Suprapubic skin (tissue), 4 donors: ENCODE measurements around the gene SLCO3A1. TPM values are rescaled to one million over a fixed set of nuclear protein-coding genes. Genes with fewer than 3 reads are reported as not detected.

Experiments
- DNase-seq, 2 donors: peaks; one replicate each; pipeline ENCODE4 v3.0.0-alpha.2; 2019; ENCODE audit warnings: low spot score in 2 of 2
- H3K27ac ChIP-seq: fragments of 200-600 bp; sonication (generic); one replicate; pipeline ENCODE4 v1.5.1; 2019
- H3K27me3 ChIP-seq: fragments of 200-600 bp; sonication (generic); one replicate; pipeline ENCODE4 v1.5.1; 2019
- H3K36me3 ChIP-seq: fragments of 200-600 bp; sonication (generic); one replicate; pipeline ENCODE4 v1.5.1; 2019
- H3K4me1 ChIP-seq: fragments of 200-600 bp; sonication (generic); one replicate; pipeline ENCODE4 v1.5.1; 2019
- H3K4me3 ChIP-seq: fragments of 200-600 bp; sonication (generic); one replicate; pipeline ENCODE4 v1.5.1; 2019; ENCODE audit warnings: mild to moderate bottlenecking
- H3K9me3 ChIP-seq: fragments of 200-600 bp; sonication (generic); one replicate; pipeline ENCODE4 v1.5.1; 2019
- EP300 ChIP-seq: sonication (generic); formaldehyde crosslinking; IDR thresholded peaks from one replicate; pipeline ENCODE4 v1.6.1; 2017; ENCODE audit warnings: antibody characterized with exemption
- POLR2A ChIP-seq, 2 donors: fragments of 450-650 bp; IDR thresholded peaks; one replicate each; pipeline ENCODE4 v1.6.1; 2017; ENCODE audit warnings: antibody characterized with exemption in 2 of 2, mild to moderate bottlenecking in 2 of 2, moderate library complexity in 2 of 2
- POLR2AphosphoS5 ChIP-seq, 3 donors: sonication (generic); formaldehyde crosslinking; IDR thresholded peaks; one replicate each; pipeline ENCODE4 v1.6.1; 2017; ENCODE audit warnings: antibody characterized with exemption in 3 of 3
- WGBS: methylation state at CpG from one replicate; pipeline ENCODE4 v1.1.5; 2018; 5-methylcytosine and 5-hydroxymethylcytosine counted together
- total RNA-seq, 4 donors: library from RNA; depleted of rRNA; stranded (reverse); fragments of >200 nt; gene quantifications; one replicate each; pipeline ENCODE4 v1.1.0, GENCODE V29; 2016
- TF ChIP-seq, protein P1 (sequence below), 2 donors: fragments of 200-600 bp in 1 of 2; fragments of 450-650 bp in 1 of 2; sonication (generic) in 1 of 2; IDR thresholded peaks; one replicate each; pipeline ENCODE4 v1.5.1; 2016 to 2019; ENCODE audit warnings: antibody characterized with exemption in 2 of 2, mild to moderate bottlenecking in 1 of 2, moderate library complexity in 1 of 2

Gene SLCO3A1
- total RNA-seq, 4 donors from 2014 or later: 29.0 to 131 (median 44.6) TPM

- WGBS: 22% methylated on average over 5 of the region's 5 CpGs
- no peaks in the 10 kb centered on the region for H3K27me3 ChIP-seq
- peaks cover 40% of the 10 kb centered on the region for H3K4me1 ChIP-seq
- peak overlapping the region; percentile 37 for H3K27ac ChIP-seq
- H3K9me3 ChIP-seq: no peaks in the 10 kb centered on the region
- H3K36me3 ChIP-seq: no peaks in the 10 kb centered on the region
- no peak for DNase-seq
- no peak for TF ChIP-seq EP300
- TF ChIP-seq, protein P1, sequence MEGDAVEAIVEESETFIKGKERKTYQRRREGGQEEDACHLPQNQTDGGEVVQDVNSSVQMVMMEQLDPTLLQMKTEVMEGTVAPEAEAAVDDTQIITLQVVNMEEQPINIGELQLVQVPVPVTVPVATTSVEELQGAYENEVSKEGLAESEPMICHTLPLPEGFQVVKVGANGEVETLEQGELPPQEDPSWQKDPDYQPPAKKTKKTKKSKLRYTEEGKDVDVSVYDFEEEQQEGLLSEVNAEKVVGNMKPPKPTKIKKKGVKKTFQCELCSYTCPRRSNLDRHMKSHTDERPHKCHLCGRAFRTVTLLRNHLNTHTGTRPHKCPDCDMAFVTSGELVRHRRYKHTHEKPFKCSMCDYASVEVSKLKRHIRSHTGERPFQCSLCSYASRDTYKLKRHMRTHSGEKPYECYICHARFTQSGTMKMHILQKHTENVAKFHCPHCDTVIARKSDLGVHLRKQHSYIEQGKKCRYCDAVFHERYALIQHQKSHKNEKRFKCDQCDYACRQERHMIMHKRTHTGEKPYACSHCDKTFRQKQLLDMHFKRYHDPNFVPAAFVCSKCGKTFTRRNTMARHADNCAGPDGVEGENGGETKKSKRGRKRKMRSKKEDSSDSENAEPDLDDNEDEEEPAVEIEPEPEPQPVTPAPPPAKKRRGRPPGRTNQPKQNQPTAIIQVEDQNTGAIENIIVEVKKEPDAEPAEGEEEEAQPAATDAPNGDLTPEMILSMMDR (IDR thresholded peaks at IDR 0.05): no peak
- TF ChIP-seq POLR2A (IDR thresholded peaks at IDR 0.05): no peak
- no peak for TF ChIP-seq POLR2AphosphoS5 (IDR thresholded peaks at IDR 0.05)
- H3K4me3 ChIP-seq: no peak overlapping the region
Measured at GRCh38 chr15:91887921-91888373, 34.4 kb downstream of the SLCO3A1 start.

DNA sequence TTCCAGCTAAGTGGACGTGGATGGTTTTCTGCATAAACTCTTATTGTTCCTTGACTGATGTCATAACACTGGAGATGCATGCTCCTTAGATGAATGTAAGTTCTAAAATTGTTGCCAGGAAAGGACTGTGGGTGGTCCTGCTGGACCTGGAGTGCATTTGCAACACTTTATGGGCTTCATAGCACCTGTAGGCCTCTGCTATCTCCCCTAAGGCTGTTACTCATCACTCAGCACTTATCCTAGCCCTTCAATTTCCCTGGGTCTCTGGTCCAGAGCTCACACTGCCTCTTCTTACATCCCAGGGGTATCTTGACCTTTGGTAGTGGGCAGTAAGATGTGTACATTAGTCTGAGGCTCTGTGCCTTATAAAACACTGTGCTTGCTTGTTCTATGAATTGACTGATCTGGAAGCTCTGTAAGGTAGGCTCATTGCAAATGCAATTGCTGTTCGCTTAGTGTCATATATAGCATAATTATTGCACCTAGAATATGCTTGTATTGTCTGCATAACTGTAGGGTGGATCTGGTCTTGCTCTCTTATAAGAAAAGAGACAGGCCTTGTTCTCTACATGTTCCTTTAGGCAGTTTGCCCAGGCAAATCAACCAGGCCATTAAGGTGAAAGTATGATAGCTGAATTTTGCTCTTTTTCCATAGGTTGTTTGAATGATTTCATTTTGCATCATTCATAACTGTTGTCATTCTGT, 35.8 kb downstream of the SLCO3A1 start:
- no peaks in the 10 kb centered on the region for H3K9me3 ChIP-seq
- H3K27me3 ChIP-seq: no peaks in the 10 kb centered on the region
- peaks cover 44% of the 10 kb centered on the region for H3K4me1 ChIP-seq
- 83% methylated on average over 2 of the region's 2 CpGs for WGBS
- H3K27ac ChIP-seq: no peak overlapping the region
- H3K36me3 ChIP-seq: no peaks in the 10 kb centered on the region
- no peak for DNase-seq
- TF ChIP-seq POLR2A (IDR thresholded peaks at IDR 0.05): no peak
- TF ChIP-seq, protein P1 (IDR thresholded peaks at IDR 0.05): no peak
- TF ChIP-seq POLR2AphosphoS5 (IDR thresholded peaks at IDR 0.05): no peak
- no peak for TF ChIP-seq EP300
- no peak overlapping the region for H3K4me3 ChIP-seq

DNA sequence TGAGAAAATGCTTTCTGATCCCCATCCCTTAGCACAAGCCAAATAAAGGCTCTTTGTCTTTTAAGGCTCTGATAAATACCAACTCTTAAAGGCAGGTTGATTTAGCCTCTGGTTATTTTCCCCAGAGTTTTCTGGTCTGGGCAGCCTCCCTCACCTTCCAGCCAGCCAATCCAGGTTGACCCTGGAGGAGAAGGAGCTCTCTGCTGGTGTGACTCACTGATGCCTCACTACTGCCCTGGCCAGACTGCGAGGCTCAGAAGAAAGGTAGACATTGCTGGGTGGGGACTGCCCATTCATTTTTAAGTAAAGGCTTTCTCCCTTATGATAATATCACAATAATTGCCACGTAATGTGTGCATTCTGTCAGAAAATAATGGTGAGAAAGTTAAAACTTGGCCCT, 37.1 kb downstream of the SLCO3A1 start:
- H3K27me3 ChIP-seq: no peaks in the 10 kb centered on the region
- WGBS: 79% methylated on average over 2 of the region's 2 CpGs
- no peak overlapping the region for H3K4me3 ChIP-seq
- H3K27ac ChIP-seq: no peak overlapping the region
- no peaks in the 10 kb centered on the region for H3K9me3 ChIP-seq
- DNase-seq: no peak
- H3K36me3 ChIP-seq: no peaks in the 10 kb centered on the region
- H3K4me1 ChIP-seq: peaks cover 56% of the 10 kb centered on the region
- TF ChIP-seq POLR2A (IDR thresholded peaks at IDR 0.05): no peak
- no peak for TF ChIP-seq POLR2AphosphoS5 (IDR thresholded peaks at IDR 0.05)
- no peak for TF ChIP-seq EP300
- TF ChIP-seq, protein P1 (IDR thresholded peaks at IDR 0.05): no peak

DNA sequence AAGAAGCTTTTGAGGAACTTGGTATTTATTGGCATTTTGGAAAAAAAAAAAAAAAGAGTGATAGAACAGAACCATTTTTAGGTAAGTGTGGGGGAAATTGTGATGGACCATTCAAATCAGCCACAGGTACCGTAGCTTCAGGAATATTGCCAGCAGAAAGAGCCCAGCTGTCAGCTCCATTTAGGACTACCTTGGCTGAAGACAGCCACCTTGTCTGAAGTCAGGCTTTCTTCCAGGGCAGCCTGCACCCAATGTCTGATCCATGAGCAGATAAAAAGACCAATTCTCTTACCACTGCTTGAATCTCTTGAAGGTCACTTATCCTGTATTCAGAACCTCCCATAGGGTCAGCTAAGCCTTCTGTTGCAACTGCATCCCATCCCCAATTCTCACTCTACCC, 37.6 kb downstream of the SLCO3A1 start:
- Histone ChIP-seq H3K4me3 (no peak overlapping the region), H3K36me3 (no peaks in the 10 kb centered on the region), H3K27me3 (no peaks in the 10 kb centered on the region), H3K27ac (no peak overlapping the region), H3K9me3 (no peaks in the 10 kb centered on the region), H3K4me1 (peaks cover 61% of the 10 kb centered on the region)
- WGBS: 70% methylated on average over 1 of the region's 1 CpG
- DNase-seq: no peak
- TF ChIP-seq, protein P1 (IDR thresholded peaks at IDR 0.05): no peak
- TF ChIP-seq EP300 (no peak), POLR2AphosphoS5 (IDR thresholded peaks at IDR 0.05) (no peak), POLR2A (IDR thresholded peaks at IDR 0.05) (no peak)

- Histone ChIP-seq H3K36me3 (no peaks in the 10 kb centered on the region), H3K9me3 (no peaks in the 10 kb centered on the region), H3K4me1 (peaks cover 63% of the 10 kb centered on the region), H3K27me3 (no peaks in the 10 kb centered on the region), H3K4me3 (no peak overlapping the region), H3K27ac (no peak overlapping the region)
- 88% methylated on average over 5 of the region's 5 CpGs for WGBS
- no peak for DNase-seq
- no peak for TF ChIP-seq POLR2A (IDR thresholded peaks at IDR 0.05)
Measured at GRCh38 chr15:91891788-91892345, 38.4 kb downstream of the SLCO3A1 start.
